Glomerular visceral epithelial cell (primary cell): ENCODE data around the gene JPT1.
"Not testable (repeated sequence)": the region's sequence is repeated elsewhere in the genome, so short reads cannot be mapped to it uniquely, and the experiment has no call there.

Experiments used
- DNase-seq: peaks from one replicate; pipeline ENCODE4 v3.0.0-alpha.2; 2016; ENCODE audit errors: extremely low spot score

Gene JPT1

GRCh38 chr17:75154195-75155106 is at the start of gene JPT1:
Gene JPT1, minus strand, starts transcription at chr17:75154512. Its CDS starts 115 bp downstream, at chr17:75154397.
- peak; percentile 99 for DNase-seq

GRCh38 chr17:75199886-75200618 is 45.7 kb upstream of the JPT1 start:
- DNase-seq: no peak

GRCh38 chr17:75194879-75195278 is 40.6 kb upstream of the JPT1 start:
- peak; percentile 89 for DNase-seq

- DNase-seq: peak; percentile 81
Observed at GRCh38 chr17:75191584-75191983, 37.3 kb upstream of the JPT1 start.

- no peak for DNase-seq
Observed at GRCh38 chr17:75188614-75189013, 34.3 kb upstream of the JPT1 start.

GRCh38 chr17:75183999-75184884 is 29.9 kb upstream of the JPT1 start:
- no peak for DNase-seq

- peak; percentile 97 for DNase-seq
Observed at GRCh38 chr17:75182569-75183436, 28.5 kb upstream of the JPT1 start, which contains the start of gene SUMO2. Gene SUMO2, minus strand, starts transcription at chr17:75182959. Its CDS starts 125 bp downstream, at chr17:75182834.

- DNase-seq: no peak
Observed at GRCh38 chr17:75182319-75182568, 27.9 kb upstream of the JPT1 start.

- DNase-seq: no peak
Observed at GRCh38 chr17:75181608-75182318, 27.5 kb upstream of the JPT1 start.

GRCh38 chr17:75181110-75181509 is 26.8 kb upstream of the JPT1 start:
- no peak for DNase-seq

GRCh38 chr17:75178453-75178852 is 24.1 kb upstream of the JPT1 start:
- DNase-seq: peak; percentile 25

- DNase-seq: no peak
Observed at GRCh38 chr17:75176625-75177024, 22.3 kb upstream of the JPT1 start.

GRCh38 chr17:75174996-75175395 is 20.7 kb upstream of the JPT1 start:
- DNase-seq: no peak

- DNase-seq: no peak
Observed at GRCh38 chr17:75173526-75173925, 19.2 kb upstream of the JPT1 start.

GRCh38 chr17:75168998-75169397 is 14.7 kb upstream of the JPT1 start:
- no peak for DNase-seq

GRCh38 chr17:75164606-75165005 is 10.3 kb upstream of the JPT1 start:
- not testable (repeated sequence) for DNase-seq

GRCh38 chr17:75163074-75163473 is 8.8 kb upstream of the JPT1 start:
- no peak for DNase-seq

GRCh38 chr17:75160211-75160610 is 5.9 kb upstream of the JPT1 start:
- DNase-seq: no peak

- peak; percentile 54 for DNase-seq
Observed at GRCh38 chr17:75159196-75160031, 5.1 kb upstream of the JPT1 start.
